ENCODE results near the gene NUDT5.

- no peak for TF ChIP-seq CTCF (IDR thresholded peaks at IDR 0.05; ENCODE audit: insufficient read depth, low read length)
- no peak for TF ChIP-seq POLR2AphosphoS5 (IDR thresholded peaks at IDR 0.05; ENCODE audit: low read depth)
- TF ChIP-seq REST (IDR thresholded peaks at IDR 0.05; ENCODE audit: insufficient replicate concordance, low read depth): no peak
These were observed 25.9 kb upstream of the NUDT5 start for GRCh38 chr10:12221323-12222298.

All from HL-60 (cell line).